GM12878 (cell line): ENCODE measurements around the gene NPAS3.

Experiments used
- ASH2L ChIP-seq: fragments of 300-600, 200-600 bp; sonication (generic); IDR thresholded peaks from 2 replicates; pipeline ENCODE4 v1.6.1; 2017; ENCODE audit warnings: low read depth, mild to moderate bottlenecking, borderline replicate concordance
- CBFB ChIP-seq: IDR thresholded peaks from 2 replicates; pipeline ENCODE4 v1.6.1; 2016; ENCODE audit warnings: antibody characterized with exemption, low read depth
- EZH2 ChIP-seq: IDR thresholded peaks from 2 replicates; pipeline ENCODE4 v1.6.1; 2012; ENCODE audit warnings: low read depth, mild to moderate bottlenecking, control low read depth, inconsistent platforms, low read length, borderline replicate concordance; ENCODE audit not compliant: control insufficient read depth
- HDAC2 ChIP-seq: fragments of 200-600 bp; sonication (generic); IDR thresholded peaks from 2 replicates; pipeline ENCODE4 v1.6.1; 2017
- KAT2A ChIP-seq: conservative IDR thresholded peaks from 2 replicates; pipeline ENCODE4 v1.6.1; 2011; ENCODE audit warnings: low read depth, low read length; ENCODE audit not compliant: control insufficient read depth
- NRF1 ChIP-seq: conservative IDR thresholded peaks from 2 replicates; pipeline ENCODE4 v1.6.1; 2011; ENCODE audit warnings: mild to moderate bottlenecking, low read depth, low read length, improper control_type of control experiment
- POLR2A ChIP-seq: IDR thresholded peaks from 2 replicates; pipeline ENCODE4 v1.6.1; 2011; ENCODE audit warnings: low read depth, mild to moderate bottlenecking, low read length
- RFX5 ChIP-seq: IDR thresholded peaks from 2 replicates; pipeline ENCODE4 v1.6.1; 2011; ENCODE audit warnings: low read depth, low read length, improper control_type of control experiment
- YY1 ChIP-seq: IDR thresholded peaks from 2 replicates; pipeline ENCODE4 v1.6.1; 2011; ENCODE audit warnings: low read depth, mild to moderate bottlenecking, low read length
- TF ChIP-seq, protein P1 (sequence below): IDR thresholded peaks from 2 replicates; pipeline ENCODE4 v1.6.1; 2011; ENCODE audit warnings: borderline replicate concordance, low read depth, mild to moderate bottlenecking, moderate library complexity, mixed read lengths, low read length; ENCODE audit not compliant: insufficient read depth; ENCODE audit errors: extremely low read length

DNA sequence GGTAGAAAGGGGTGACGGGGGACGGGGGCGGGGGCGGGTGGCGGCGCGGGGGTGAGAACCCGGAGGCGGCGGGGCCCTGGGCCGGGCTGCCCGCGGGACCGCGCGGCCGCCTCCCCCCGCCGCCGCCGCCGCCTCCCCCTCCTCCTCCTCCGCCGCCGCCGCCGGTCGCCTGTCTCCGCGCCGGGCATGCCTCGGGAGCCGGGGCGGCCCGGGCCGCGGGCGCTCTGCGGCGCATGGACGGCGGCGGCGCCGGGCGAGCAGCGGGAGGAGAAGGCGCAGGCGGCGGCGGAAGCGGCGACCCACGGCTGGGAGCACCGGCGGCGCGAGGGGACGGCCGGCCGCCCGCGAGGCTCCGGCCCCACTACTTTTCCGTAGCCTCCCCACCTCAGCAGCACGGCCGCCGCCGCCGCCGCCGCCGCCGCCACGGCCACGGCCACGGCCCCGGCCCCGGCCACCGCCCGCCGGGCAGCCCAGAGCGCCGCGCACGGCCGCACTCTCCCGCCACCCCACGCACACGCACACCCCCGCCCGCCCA lies at the start of gene NPAS3:
- TF ChIP-seq POLR2A (no peak), RFX5 (no peak), HDAC2 (no peak), ASH2L (no peak), YY1 (no peak), NRF1 (no peak), KAT2A (no peak), EZH2 (no peak), CBFB (no peak)
- TF ChIP-seq, protein P1, sequence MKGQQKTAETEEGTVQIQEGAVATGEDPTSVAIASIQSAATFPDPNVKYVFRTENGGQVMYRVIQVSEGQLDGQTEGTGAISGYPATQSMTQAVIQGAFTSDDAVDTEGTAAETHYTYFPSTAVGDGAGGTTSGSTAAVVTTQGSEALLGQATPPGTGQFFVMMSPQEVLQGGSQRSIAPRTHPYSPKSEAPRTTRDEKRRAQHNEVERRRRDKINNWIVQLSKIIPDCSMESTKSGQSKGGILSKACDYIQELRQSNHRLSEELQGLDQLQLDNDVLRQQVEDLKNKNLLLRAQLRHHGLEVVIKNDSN = no peak
